Keratinocyte (primary cell): ENCODE data around the gene SEC14L2.

Experiments
- EZH2 ChIP-seq: IDR thresholded peaks from one replicate; pipeline ENCODE4 v1.6.1; 2012; ENCODE audit warnings: inconsistent platforms, mild to moderate bottlenecking, low read length, moderate library complexity
- TF ChIP-seq, protein P1 (sequence below), 3 experiments: IDR thresholded peaks in 1 of 3; conservative IDR thresholded peaks in 1 of 3; optimal IDR thresholded peaks in 1 of 3; 2 replicates in 2 of 3; 3 replicates in 1 of 3; pipeline versions ENCODE3 to v1.5.1; 2011; ENCODE audit warnings: low read length in 3 of 3, mild to moderate bottlenecking in 3 of 3, moderate library complexity in 2 of 3, control low read depth in 1 of 3, inconsistent platforms in 1 of 3; ENCODE audit not compliant: insufficient read depth in 2 of 3; ENCODE audit errors: extremely low read depth in 1 of 3

DNA sequence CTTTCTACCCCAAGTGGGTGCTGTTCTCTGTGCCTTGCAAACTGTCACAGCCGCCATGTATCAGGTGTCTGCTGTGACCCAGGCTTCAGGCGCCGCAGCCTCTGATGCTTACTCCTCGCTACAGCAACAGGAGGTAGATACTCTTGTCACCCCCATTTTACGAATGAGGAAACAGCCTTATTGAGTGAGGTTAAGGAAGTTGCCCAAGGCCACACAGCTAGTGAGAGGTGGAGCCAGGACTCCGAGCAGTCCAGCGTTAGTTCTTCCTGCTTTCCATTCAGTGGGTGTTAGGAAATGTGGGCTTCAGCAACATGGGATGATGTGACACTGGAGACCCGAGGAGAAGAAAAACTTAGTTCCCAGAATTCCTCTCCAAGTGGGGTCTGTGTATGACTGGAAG, 23.9 kb upstream of the SEC14L2 start:
- TF ChIP-seq, protein P1, sequence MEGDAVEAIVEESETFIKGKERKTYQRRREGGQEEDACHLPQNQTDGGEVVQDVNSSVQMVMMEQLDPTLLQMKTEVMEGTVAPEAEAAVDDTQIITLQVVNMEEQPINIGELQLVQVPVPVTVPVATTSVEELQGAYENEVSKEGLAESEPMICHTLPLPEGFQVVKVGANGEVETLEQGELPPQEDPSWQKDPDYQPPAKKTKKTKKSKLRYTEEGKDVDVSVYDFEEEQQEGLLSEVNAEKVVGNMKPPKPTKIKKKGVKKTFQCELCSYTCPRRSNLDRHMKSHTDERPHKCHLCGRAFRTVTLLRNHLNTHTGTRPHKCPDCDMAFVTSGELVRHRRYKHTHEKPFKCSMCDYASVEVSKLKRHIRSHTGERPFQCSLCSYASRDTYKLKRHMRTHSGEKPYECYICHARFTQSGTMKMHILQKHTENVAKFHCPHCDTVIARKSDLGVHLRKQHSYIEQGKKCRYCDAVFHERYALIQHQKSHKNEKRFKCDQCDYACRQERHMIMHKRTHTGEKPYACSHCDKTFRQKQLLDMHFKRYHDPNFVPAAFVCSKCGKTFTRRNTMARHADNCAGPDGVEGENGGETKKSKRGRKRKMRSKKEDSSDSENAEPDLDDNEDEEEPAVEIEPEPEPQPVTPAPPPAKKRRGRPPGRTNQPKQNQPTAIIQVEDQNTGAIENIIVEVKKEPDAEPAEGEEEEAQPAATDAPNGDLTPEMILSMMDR (optimal IDR thresholded peaks at IDR 0.05 in 1 of 3, IDR thresholded peaks at IDR 0.05 in 1 of 3, conservative IDR thresholded peaks at IDR 0.05 in 1 of 3; ENCODE audit: extremely low read depth in 1 of 3, insufficient read depth in 2 of 3, low read length in 3 of 3), result no peak
- TF ChIP-seq EZH2, result no peak
